ENCODE data around the gene CENPH.
"Not testable (repeated sequence)": the region's sequence is repeated elsewhere in the genome, so short reads cannot be mapped to it uniquely, and the experiment has no call there.

Gene CENPH

DNA sequence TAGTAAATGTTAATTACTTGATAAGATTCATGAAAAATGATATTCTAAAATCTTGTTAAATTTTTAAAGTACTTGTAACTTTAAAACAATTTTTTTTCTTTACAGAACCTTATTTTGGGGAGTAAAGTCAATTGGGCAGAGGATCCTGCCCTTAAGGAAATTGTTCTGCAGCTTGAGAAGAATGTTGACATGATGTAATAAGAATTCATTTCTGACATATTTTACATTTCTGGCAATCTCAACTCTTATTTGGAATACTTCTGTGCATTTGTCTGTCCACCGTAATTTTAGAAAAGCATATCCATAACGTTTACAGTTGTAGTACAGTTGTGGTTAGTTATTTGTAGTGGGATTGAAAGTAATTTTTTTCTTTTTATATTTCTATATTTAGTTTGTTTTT is 20.2 kb downstream of the CENPH start:
- peak; percentile 62 for DNase-seq (ENCODE audit: low read depth)

- no peak for DNase-seq (ENCODE audit: low read depth)
These were observed 21.8 kb downstream of the CENPH start for GRCh38 chr5:69211200-69211599.

DNA sequence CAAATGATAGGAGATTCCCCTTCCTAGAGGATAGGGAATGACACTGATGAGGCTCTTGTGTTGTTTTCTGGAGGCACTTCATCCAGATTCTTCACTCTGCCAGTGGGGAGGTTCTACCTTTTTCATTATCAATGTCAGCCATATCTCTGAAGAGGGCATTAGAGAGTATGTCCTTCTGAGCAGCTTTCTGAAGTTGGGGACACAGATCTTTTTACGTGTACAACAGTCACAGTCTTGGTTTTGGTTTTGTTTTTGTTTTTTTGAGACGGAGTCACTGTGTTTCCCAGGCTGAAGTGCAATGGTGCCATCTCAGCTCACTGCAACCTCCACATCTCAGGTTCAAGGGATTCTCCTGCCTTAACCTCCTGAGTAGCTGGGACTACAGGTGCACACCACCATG is 22.6 kb downstream of the CENPH start:
- no peak for DNase-seq (ENCODE audit: low read depth)

DNA sequence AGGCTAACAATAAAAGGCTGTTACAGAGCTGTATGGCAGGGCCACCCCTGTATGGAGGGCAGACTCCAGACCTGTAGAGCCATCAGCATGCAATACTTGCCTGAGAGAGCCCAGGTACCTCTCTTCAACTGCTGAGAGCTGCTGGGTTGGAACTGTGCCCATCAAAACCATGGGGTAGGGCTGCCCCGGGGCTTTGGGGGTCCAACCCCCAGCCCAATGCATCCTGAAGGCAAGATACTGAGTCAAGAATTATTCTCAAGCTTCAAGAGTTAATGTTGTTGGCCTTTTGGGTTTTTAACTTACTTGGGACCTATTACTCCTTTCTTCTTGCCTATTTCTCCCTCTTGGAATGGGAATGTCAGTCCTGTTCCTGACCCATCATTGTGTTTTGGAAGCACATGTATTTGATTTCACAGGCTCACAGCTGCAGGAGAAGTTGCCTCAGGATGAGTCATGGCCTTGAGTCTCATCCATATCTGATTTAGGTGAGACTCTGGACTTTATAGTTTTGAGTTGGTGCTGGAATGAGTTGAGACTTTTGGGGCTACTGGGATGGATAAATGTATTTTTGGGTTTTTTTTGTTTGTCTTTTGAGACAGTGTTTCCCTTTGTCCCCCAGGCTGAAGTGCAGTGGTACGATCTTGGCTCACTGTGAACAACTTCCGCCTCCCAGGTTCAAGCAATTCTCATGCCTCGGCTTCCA is 24.3 kb downstream of the CENPH start:
- peak; percentile 70 for DNase-seq (ENCODE audit: low read depth)

DNA sequence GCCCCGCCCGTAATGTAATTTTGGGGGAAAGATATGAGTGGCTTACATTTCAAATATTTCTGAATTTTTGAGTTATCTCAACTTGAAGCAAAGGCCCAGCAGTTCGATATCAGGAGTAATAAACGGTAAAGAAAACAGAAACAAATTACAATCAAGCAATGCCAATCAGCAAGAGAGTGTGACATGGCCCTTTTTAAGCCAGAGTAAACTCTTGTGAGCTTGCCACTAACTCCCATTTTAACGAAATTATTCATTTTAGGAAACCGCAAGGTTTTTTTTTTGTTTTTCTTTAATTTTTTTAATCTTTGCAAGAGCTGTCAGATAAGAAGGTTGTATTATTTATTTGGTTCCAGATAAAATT is 27.7 kb downstream of the CENPH start:
- no peak for DNase-seq (ENCODE audit: low read depth)

DNA sequence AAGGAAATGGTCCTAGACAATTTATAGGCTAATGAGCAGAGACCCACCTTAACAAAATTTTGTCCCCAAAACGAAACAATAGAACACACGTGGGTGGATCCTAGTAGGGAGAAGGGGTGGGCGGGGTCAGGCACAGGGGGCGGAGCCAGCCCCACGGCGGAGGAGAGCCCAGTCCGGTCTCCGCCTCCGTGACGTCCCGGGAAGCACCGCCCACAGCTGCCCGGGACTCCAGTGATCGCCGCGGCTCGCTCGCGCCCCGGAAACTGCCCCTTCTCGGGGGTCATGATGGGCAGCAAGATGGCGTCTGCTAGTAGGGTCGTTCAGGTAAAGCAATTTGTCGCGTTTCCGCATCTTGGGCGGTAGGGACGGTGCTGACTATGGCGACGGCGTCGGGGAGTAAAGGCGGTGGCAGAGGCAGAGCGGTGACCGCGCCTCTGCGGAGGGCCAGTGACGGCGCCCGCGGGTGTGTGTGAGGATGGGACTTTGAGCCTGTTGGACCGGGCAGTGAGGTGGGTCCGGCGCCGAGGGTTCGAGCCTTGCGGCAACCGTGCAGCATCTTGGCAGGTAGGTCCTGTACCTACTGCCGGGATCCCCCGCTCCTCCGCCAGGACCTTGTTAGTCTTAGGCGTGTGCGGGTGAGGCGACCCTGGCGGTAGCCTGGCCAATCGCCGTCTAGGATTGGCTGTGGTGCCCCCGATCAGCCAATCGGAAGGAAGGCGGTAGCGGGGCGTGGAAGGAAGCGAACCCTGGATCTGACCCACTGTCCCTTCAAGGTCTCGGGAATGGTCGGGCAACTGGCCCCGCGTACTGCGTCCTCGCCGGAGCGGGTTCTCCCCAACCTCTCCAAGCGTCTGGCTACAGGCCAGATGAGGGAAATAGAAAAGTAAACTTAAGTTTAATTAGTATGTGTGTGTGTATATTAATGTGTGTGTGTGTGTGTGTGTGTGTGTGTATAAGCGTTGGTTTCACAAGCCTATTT is 28.5 kb downstream of the CENPH start:
- peak; percentile 94 for DNase-seq (ENCODE audit: low read depth)

GRCh38 chr5:69219939-69220338 is 30.6 kb downstream of the CENPH start:
- DNase-seq (ENCODE audit: low read depth): no peak

GRCh38 chr5:69220371-69220770 is 31.0 kb downstream of the CENPH start:
- DNase-seq (ENCODE audit: low read depth): not testable (repeated sequence)

DNA sequence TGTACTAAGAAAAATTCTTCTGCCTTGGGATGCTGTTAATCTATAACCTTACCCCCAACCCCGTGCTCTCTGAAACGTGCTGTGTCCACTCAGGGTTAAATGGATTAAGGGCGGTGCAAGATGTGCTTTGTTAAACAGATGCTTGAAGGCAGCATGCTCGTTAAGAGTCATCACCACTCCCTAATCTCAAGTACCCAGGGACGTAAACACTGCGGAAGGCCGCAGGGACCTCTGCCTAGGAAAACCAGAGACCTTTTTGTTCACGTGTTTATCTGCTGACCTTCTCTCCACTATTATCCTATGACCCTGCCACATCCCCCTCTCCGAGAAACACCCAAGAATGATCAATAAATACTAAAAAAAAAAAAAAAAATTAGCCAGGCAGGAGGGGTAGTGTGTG is 31.4 kb downstream of the CENPH start:
- not testable (repeated sequence) for DNase-seq (ENCODE audit: low read depth)

GRCh38 chr5:69224520-69224919 is 35.1 kb downstream of the CENPH start:
- DNase-seq (ENCODE audit: low read depth): no peak

- no peak for DNase-seq (ENCODE audit: low read depth)
These were observed 36.5 kb downstream of the CENPH start for GRCh38 chr5:69225860-69226259.

DNA sequence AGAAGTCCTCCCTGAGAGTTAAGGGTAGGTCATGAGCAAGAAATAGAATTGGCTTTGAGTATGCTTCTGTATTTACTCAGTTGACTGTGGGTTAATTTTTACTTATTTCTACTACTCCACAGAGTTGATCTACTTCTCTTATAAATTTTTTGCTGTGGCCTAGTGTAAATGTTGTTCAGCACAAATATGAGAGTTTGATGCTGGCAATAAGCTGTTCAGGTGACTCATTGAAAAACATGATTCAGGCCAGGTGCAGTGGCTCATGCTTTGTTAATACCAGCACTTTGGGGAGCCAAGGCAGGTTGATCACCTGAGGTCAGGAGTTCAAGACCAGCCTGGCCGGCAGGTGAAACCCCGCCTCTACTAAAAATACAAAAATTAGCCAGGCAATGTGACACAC is 40.8 kb downstream of the CENPH start:
- no peak for DNase-seq (ENCODE audit: low read depth)

- no peak for DNase-seq (ENCODE audit: low read depth)
These were observed 41.9 kb downstream of the CENPH start for GRCh38 chr5:69231281-69231680.

DNA sequence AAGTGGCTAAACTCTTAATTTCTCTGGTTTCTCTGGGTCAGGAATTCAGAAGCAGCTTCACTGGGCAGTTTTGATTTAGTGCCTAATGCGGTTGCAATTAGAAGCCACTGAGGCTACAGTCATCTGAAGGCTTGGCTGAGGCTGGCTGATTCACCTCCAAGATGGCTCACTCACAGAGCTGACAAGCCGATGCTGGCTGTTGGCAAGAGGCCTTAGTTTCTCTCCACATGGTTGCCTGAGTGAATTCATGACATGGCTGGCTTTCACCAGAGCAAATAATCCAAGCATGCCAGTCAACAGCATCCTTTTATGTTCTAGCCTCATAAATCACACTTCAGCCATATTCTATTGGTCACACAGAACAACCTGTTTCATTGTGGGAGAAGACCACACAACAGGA is 42.5 kb downstream of the CENPH start:
- no peak for DNase-seq (ENCODE audit: low read depth)

GRCh38 chr5:69234457-69235268 is 45.3 kb downstream of the CENPH start, which contains the start of gene CDK7:
Gene CDK7, plus strand, starts transcription at chr5:69234886. Its CDS starts 90 bp downstream, at chr5:69234976.
- peak; percentile 95 for DNase-seq (ENCODE audit: low read depth)

- not testable (repeated sequence) for DNase-seq (ENCODE audit: low read depth)
These were observed 47.4 kb downstream of the CENPH start for GRCh38 chr5:69236733-69237132.

GRCh38 chr5:69237877-69238276 is 48.5 kb downstream of the CENPH start:
- no peak for DNase-seq (ENCODE audit: low read depth)

- DNase-seq (ENCODE audit: low read depth): peak; percentile 89
These were observed 49.4 kb downstream of the CENPH start for GRCh38 chr5:69238760-69239251.

DNA sequence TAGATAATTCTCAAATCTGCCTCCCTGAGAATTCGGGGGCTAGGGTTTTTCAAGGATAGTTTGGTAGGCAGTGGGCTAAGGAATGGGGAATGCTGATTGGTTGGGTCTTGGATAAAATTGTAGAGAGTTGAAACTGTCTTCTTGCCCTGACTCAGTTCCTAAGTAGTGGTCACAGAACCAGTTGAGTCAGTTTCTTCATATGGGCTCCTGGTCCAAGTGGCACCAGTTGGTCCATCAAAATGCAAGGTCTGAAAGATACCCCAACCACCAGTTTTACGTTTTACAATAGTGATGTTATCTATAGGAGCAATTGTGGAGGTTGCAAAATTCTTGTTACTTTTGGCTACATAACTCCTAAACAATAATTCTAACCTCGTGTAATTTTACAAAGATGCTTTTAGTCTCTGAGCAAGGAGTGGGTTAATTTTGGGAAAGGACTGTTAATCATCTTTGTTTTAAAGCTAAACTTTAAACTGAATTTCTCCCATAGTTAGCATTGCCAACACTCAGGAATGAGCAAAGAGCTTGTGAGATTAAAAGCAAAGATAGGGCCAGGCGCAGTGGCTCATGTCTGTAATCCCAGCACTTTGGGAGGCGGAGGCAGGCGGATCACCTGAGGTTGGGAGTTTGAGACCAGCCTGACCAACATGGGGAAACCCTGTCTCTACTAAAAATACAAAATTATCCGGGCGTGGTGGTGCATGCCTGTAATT is 53.0 kb downstream of the CENPH start:
- DNase-seq (ENCODE audit: low read depth): peak; percentile 22

DNA sequence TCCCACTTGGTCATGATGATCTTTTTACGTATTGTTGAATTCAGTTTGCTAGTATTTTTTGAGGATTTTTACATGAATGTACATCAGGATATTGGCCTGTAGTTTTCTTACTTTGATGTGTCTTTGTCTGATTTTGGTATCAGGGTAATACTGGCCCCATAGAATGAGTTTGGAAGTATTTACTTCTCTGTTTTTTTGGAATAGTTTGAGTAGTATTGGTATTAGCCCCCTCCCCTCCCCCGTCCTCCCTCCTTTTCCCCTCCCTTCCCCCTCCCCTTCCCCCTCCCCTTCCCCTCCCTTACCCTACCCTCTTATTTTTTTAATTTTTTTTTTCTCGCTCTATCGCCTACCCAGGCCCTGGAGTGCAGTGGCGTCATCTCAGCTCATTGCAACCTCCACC is 55.6 kb downstream of the CENPH start:
- DNase-seq (ENCODE audit: low read depth): no peak

- no peak for DNase-seq (ENCODE audit: low read depth)
These were observed 58.6 kb downstream of the CENPH start for GRCh38 chr5:69248019-69248418.
